Measurements from ENCODE around the gene SOX11. TPM values are rescaled to one million over a fixed set of nuclear protein-coding genes. Genes with fewer than 3 reads are reported as not detected.

The SOX11 gene
- total RNA-seq, 1 experiment from 2014 or later: not detected

GRCh38 chr2:5686068-5686467, 6.1 kb upstream of the SOX11 start:
- POLR2A ChIA-PET (ENCODE audit: unreplicated experiment): no interaction called here
- H3K4me3 ChIP-seq: no peak overlapping the region
- H3K79me2 ChIP-seq (ENCODE audit: low read depth): no peaks in the 10 kb centered on the region
- no peak for DNase-seq
- H3F3A ChIP-seq (ENCODE audit: insufficient read depth, low read depth): no peaks in the 10 kb centered on the region
- H3K36me3 ChIP-seq (ENCODE audit: low read depth): no peaks in the 10 kb centered on the region
- CTCF ChIA-PET: no interaction called here
- H2AFZ ChIP-seq: no peak overlapping the region
- no peak overlapping the region for H3K4me2 ChIP-seq
- no peaks in the 10 kb centered on the region for H3K9me3 ChIP-seq (ENCODE audit: insufficient read depth, low read depth)
- H3K9me2 ChIP-seq (ENCODE audit: insufficient read depth): no peaks in the 10 kb centered on the region
- no TSS peak for BruUV-seq (replicated peaks)
- TF ChIP-seq EZH2 (IDR thresholded peaks at IDR 0.05; ENCODE audit: low read depth): no peak
- TF ChIP-seq CTCF (conservative IDR thresholded peaks at IDR 0.05): no peak
- intact Hi-C loops (cut with micrococcal nuclease; ENCODE audit: unreplicated experiment): no loop called here
- H4K20me1 ChIP-seq (ENCODE audit: insufficient read depth): no peaks in the 10 kb centered on the region
- no peak overlapping the region for H3K27ac ChIP-seq
- H3K4me1 ChIP-seq (replicated peaks; ENCODE audit: insufficient read depth): no peaks in the 10 kb centered on the region
- no peaks in the 10 kb centered on the region for H3K27me3 ChIP-seq (ENCODE audit: insufficient read depth, low read depth)

GRCh38 chr2:5686536-5686935, 5.6 kb upstream of the SOX11 start:
- ChIA-PET POLR2A (ENCODE audit: unreplicated experiment) (no interaction called here), CTCF (no interaction called here)
- Histone ChIP-seq H3K79me2 (ENCODE audit: low read depth) (no peaks in the 10 kb centered on the region), H3K27ac (no peak overlapping the region), H4K20me1 (ENCODE audit: insufficient read depth) (no peaks in the 10 kb centered on the region), H3K4me3 (no peak overlapping the region), H3F3A (ENCODE audit: insufficient read depth, low read depth) (no peaks in the 10 kb centered on the region), H3K9me2 (ENCODE audit: insufficient read depth) (no peaks in the 10 kb centered on the region), H3K4me2 (no peak overlapping the region), H3K36me3 (ENCODE audit: low read depth) (no peaks in the 10 kb centered on the region), H3K9me3 (ENCODE audit: insufficient read depth, low read depth) (no peaks in the 10 kb centered on the region), H3K4me1 (replicated peaks; ENCODE audit: insufficient read depth) (no peaks in the 10 kb centered on the region), H3K27me3 (ENCODE audit: insufficient read depth, low read depth) (no peaks in the 10 kb centered on the region), H2AFZ (no peak overlapping the region)
- TF ChIP-seq CTCF (conservative IDR thresholded peaks at IDR 0.05) (no peak), EZH2 (IDR thresholded peaks at IDR 0.05; ENCODE audit: low read depth) (no peak)
- no TSS peak for BruUV-seq (replicated peaks)
- no peak for DNase-seq
- intact Hi-C loops (cut with micrococcal nuclease; ENCODE audit: unreplicated experiment): no loop called here

GRCh38 chr2:5689750-5690149, 2.4 kb upstream of the SOX11 start:
- H3K4me2 ChIP-seq: no peak overlapping the region
- H2AFZ ChIP-seq: 0 out of 2 replicates have a peak overlapping the region, but pooled peaks have one; percentile 39
- H3K4me3 ChIP-seq: no peak overlapping the region
- H3F3A ChIP-seq (ENCODE audit: insufficient read depth, low read depth): no peaks in the 10 kb centered on the region
- no peaks in the 10 kb centered on the region for H3K9me3 ChIP-seq (ENCODE audit: insufficient read depth, low read depth)
- H3K27me3 ChIP-seq (ENCODE audit: insufficient read depth, low read depth): no peaks in the 10 kb centered on the region
- no peak for DNase-seq
- H3K9me2 ChIP-seq (ENCODE audit: insufficient read depth): no peaks in the 10 kb centered on the region
- no peak overlapping the region for H3K27ac ChIP-seq
- intact Hi-C loops (cut with micrococcal nuclease; ENCODE audit: unreplicated experiment): no loop called here
- H4K20me1 ChIP-seq (ENCODE audit: insufficient read depth): no peaks in the 10 kb centered on the region
- H3K4me1 ChIP-seq (replicated peaks; ENCODE audit: insufficient read depth): no peaks in the 10 kb centered on the region
- POLR2A ChIA-PET (ENCODE audit: unreplicated experiment): no interaction called here
- no peaks in the 10 kb centered on the region for H3K36me3 ChIP-seq (ENCODE audit: low read depth)
- CTCF ChIA-PET: no interaction called here
- TF ChIP-seq CTCF (conservative IDR thresholded peaks at IDR 0.05) (no peak), EZH2 (IDR thresholded peaks at IDR 0.05; ENCODE audit: low read depth) (no peak)
- BruUV-seq (replicated peaks): no TSS peak
- no peaks in the 10 kb centered on the region for H3K79me2 ChIP-seq (ENCODE audit: low read depth)
